GM19025 (cell line): ENCODE data around the gene NR3C2.
A peak's percentile ranks its signal among the peaks of the same experiment; 100 is the strongest.

Experiments used
- ATAC-seq: cut with Tn5 transposase; IDR thresholded peaks from one replicate; pipeline ENCODE4 v1.9.1; 2021; ENCODE audit warnings: mild to moderate bottlenecking, low read depth, moderate library complexity; ENCODE audit not compliant: unreplicated experiment

NR3C2 gene

GRCh38 chr4:148435654-148436406, 6.4 kb downstream of the NR3C2 start:
- ATAC-seq, result no peak

GRCh38 chr4:148434075-148434773, 8.0 kb downstream of the NR3C2 start:
- no peak for ATAC-seq

- no peak for ATAC-seq
Observed at GRCh38 chr4:148431401-148431800, 10.8 kb downstream of the NR3C2 start.

GRCh38 chr4:148430854-148431253, 11.4 kb downstream of the NR3C2 start:
- no peak for ATAC-seq

GRCh38 chr4:148429206-148429605, 13.0 kb downstream of the NR3C2 start:
- no peak for ATAC-seq

- no peak for ATAC-seq
Observed at GRCh38 chr4:148426643-148427042, 15.6 kb downstream of the NR3C2 start.

GRCh38 chr4:148425327-148426110, 16.7 kb downstream of the NR3C2 start:
- peak; percentile 85 for ATAC-seq

- no peak for ATAC-seq
Observed at GRCh38 chr4:148420397-148420796, 21.8 kb downstream of the NR3C2 start.

- no peak for ATAC-seq
Observed at GRCh38 chr4:148415500-148415899, 26.7 kb downstream of the NR3C2 start.

- ATAC-seq, result no peak
Observed at GRCh38 chr4:148412460-148412994, 29.7 kb downstream of the NR3C2 start.

GRCh38 chr4:148405161-148405893, 36.9 kb downstream of the NR3C2 start:
- no peak for ATAC-seq

- no peak for ATAC-seq
Observed at GRCh38 chr4:148398988-148399387, 43.2 kb downstream of the NR3C2 start.

GRCh38 chr4:148397771-148398170, 44.4 kb downstream of the NR3C2 start:
- ATAC-seq, result no peak

- ATAC-seq, result no peak
Observed at GRCh38 chr4:148396986-148397673, 45.1 kb downstream of the NR3C2 start.

- ATAC-seq, result no peak
Observed at GRCh38 chr4:148395771-148396170, 46.4 kb downstream of the NR3C2 start.

- no peak for ATAC-seq
Observed at GRCh38 chr4:148391056-148391455, 51.2 kb downstream of the NR3C2 start.

GRCh38 chr4:148390311-148390710, 51.9 kb downstream of the NR3C2 start:
- no peak for ATAC-seq

- no peak for ATAC-seq
Observed at GRCh38 chr4:148380291-148380690, 61.9 kb downstream of the NR3C2 start.

GRCh38 chr4:148376151-148376550, 66.1 kb downstream of the NR3C2 start:
- ATAC-seq, result no peak

GRCh38 chr4:148375584-148375983, 66.6 kb downstream of the NR3C2 start:
- no peak for ATAC-seq
